Measurements from ENCODE around the gene IRAK4. TPM values are rescaled to one million over a fixed set of nuclear protein-coding genes. Genes with fewer than 3 reads are reported as not detected.
A peak's percentile ranks its signal among the peaks of the same experiment; 100 is the strongest.

The IRAK4 gene
- polyA plus RNA-seq (2013, experiment 1 of 2): 3.2 TPM
- polyA plus RNA-seq (2013, experiment 2 of 2): 3.0 TPM

DNA sequence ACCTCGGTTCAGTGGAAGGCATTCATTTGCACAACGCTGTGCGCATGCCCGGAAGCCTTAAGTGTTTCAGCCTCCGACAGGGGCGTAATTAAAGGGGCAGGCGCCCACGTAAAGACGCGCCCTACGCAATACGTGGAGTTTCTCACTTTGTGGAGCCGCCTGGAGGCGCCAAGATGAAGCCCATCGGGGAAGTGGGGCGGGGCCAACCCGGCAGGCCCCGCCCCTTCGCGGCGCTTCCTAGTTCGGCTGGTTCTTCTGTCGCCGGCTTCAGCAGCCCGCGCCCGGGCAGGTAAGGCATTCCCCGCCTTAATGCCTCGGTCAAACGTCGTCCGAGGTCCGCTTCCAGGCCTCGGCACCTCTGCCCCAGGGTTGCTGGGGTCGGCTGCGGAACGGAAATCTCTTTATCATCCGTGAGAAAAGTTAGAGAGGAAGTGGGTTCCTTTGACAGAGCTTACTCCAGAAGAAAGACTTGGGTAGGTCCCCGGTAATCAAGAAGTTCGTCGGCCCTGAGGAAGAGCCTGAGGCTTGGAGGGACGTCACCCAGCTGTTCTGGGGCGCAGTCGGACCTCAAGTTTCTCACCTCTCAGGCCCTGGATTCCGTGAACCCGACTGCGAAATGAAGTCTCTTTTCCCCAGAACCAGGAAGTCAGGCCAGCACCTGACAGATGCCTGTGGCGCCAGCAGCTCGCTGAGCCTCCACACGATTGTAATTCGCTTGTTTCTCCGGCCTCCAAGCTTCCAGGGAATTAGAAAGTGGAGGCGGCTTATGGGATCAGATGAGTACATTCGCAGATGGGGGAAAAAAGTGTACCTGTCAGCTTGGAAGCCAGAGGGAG lies at the start of gene IRAK4, which contains the start of gene PUS7L:
IRAK4 (plus strand) TSS at position 224 of the 836 bp plus-strand sequence. CDS start 9,161 bp downstream, outside the sequence.
PUS7L (minus strand) TSS at position 63 of the 836 bp plus-strand sequence. CDS start 3,545 bp downstream, outside the sequence.
- DNase-seq (ENCODE audit: low spot score): peak; percentile 90
- Histone ChIP-seq H3K27ac (replicated peaks; ENCODE audit: low read length) (no peak within 1 kb of the TSS), H3K9me3 (replicated peaks in 1 of 2; ENCODE audit: control insufficient read depth in 2 of 2, insufficient read depth in 1 of 2, low read depth in 1 of 2, low read length in 2 of 2) (no peaks in the 10 kb centered on the region), H2BK120ac (ENCODE audit: low read depth, low read length) (no peak within 1 kb of the TSS), H3K14ac (ENCODE audit: low read length) (peak within 1 kb of the TSS; percentile 75), H3K4me1 (ENCODE audit: control insufficient read depth in 2 of 2, insufficient read depth in 1 of 2, low read depth in 1 of 2, low read length in 2 of 2) (peaks cover 0 to 4% of the 10 kb centered on the region in 2 donors), H3K9ac (ENCODE audit: low read depth, low read length, poor library complexity) (peak within 1 kb of the TSS; percentile 87), H2BK15ac (ENCODE audit: low read length) (no peak within 1 kb of the TSS), H3K4me2 (ENCODE audit: insufficient read depth, low read length, poor library complexity, severe bottlenecking) (peak within 1 kb of the TSS; percentile 64), H3K4ac (ENCODE audit: low read length) (peak within 1 kb of the TSS; percentile 17), H4K91ac (ENCODE audit: low read depth, low read length, poor library complexity) (no peak within 1 kb of the TSS), H2BK5ac (ENCODE audit: low read length) (peak within 1 kb of the TSS; percentile 72), H3K4me3 (ENCODE audit: low read length in 2 of 2) (peak within 1 kb of the TSS in 1 of 2 donors; percentile 86), H3K23ac (ENCODE audit: low read depth, low read length, poor library complexity) (peak within 1 kb of the TSS; percentile 93), H2BK12ac (ENCODE audit: low read length) (no peak within 1 kb of the TSS), H2AK5ac (ENCODE audit: low read depth, low read length) (no peak within 1 kb of the TSS), H2AFZ (ENCODE audit: low read length) (no peak within 1 kb of the TSS), H3K79me1 (ENCODE audit: low read depth, low read length) (peaks cover 3% of the 10 kb centered on the region), H3K36me3 (replicated peaks in 1 of 2; ENCODE audit: control insufficient read depth in 2 of 2, insufficient read depth in 2 of 2, low read length in 2 of 2) (no peaks in the 10 kb centered on the region), H3K18ac (ENCODE audit: low read length) (peak within 1 kb of the TSS; percentile 83), H4K8ac (ENCODE audit: low read depth, low read length) (no peak within 1 kb of the TSS), H3K27me3 (ENCODE audit: control insufficient read depth in 3 of 3, insufficient read depth in 3 of 3, low read depth in 1 of 3, low read length in 3 of 3) (peaks cover 0 to 4% (median 0%) of the 10 kb centered on the region in 3 experiments)
- no CpG with 5 or more reads among the region's 54 CpGs for WGBS, 2 donors (ENCODE audit: extremely low coverage in 2 of 2, insufficient read length in 2 of 2, insufficient replicate concordance in 1 of 2)

- no CpG with 5 or more reads among the region's 2 CpGs for WGBS, 2 donors (ENCODE audit: extremely low coverage in 2 of 2, insufficient read length in 2 of 2, insufficient replicate concordance in 1 of 2)
- Histone ChIP-seq H3K4ac (ENCODE audit: low read length) (no peak overlapping the region), H2AK5ac (ENCODE audit: low read depth, low read length) (no peak overlapping the region), H3K27me3 (ENCODE audit: control insufficient read depth in 3 of 3, insufficient read depth in 3 of 3, low read depth in 1 of 3, low read length in 3 of 3) (no peaks in the 10 kb centered on the region), H3K18ac (ENCODE audit: low read length) (no peak overlapping the region), H3K4me2 (ENCODE audit: insufficient read depth, low read length, poor library complexity, severe bottlenecking) (no peak overlapping the region), H3K27ac (replicated peaks; ENCODE audit: low read length) (no peak overlapping the region), H3K23ac (ENCODE audit: low read depth, low read length, poor library complexity) (no peak overlapping the region), H3K4me3 (ENCODE audit: low read length in 2 of 2) (no peak overlapping the region), H3K79me1 (ENCODE audit: low read depth, low read length) (no peaks in the 10 kb centered on the region), H3K9ac (ENCODE audit: low read depth, low read length, poor library complexity) (no peak overlapping the region), H2BK120ac (ENCODE audit: low read depth, low read length) (no peak overlapping the region), H2BK5ac (ENCODE audit: low read length) (no peak overlapping the region), H4K91ac (ENCODE audit: low read depth, low read length, poor library complexity) (no peak overlapping the region), H4K8ac (ENCODE audit: low read depth, low read length) (no peak overlapping the region), H3K9me3 (replicated peaks in 1 of 2; ENCODE audit: control insufficient read depth in 2 of 2, insufficient read depth in 1 of 2, low read depth in 1 of 2, low read length in 2 of 2) (no peaks in the 10 kb centered on the region), H2AFZ (ENCODE audit: low read length) (no peak overlapping the region), H2BK12ac (ENCODE audit: low read length) (no peak overlapping the region), H2BK15ac (ENCODE audit: low read length) (no peak overlapping the region), H3K36me3 (replicated peaks in 1 of 2; ENCODE audit: control insufficient read depth in 2 of 2, insufficient read depth in 2 of 2, low read length in 2 of 2) (no peaks in the 10 kb centered on the region), H3K4me1 (ENCODE audit: control insufficient read depth in 2 of 2, insufficient read depth in 1 of 2, low read depth in 1 of 2, low read length in 2 of 2) (no peaks in the 10 kb centered on the region), H3K14ac (ENCODE audit: low read length) (no peak overlapping the region)
- no peak for DNase-seq (ENCODE audit: low spot score)
These were observed 47.4 kb upstream of the IRAK4 start for GRCh38 chr12:43711348-43711747.

DNA sequence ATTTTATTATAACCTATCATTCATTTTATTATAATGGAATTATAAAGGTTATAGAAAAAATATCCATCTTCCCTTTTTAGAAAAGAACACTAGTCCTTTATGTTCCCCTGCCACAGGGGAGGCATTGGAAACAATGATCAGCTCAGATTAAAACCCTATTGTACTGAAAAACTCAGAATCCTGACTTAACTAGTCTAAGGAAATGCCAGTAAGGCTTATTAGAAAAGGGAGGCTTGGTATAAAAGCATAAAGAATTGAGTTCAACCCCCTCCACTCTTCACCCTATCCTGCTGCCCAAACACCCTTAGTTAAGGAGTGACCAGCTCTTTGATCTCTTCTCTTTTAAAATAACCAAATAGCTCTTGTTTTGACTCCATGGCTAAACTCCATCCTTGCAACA lies 36.1 kb upstream of the IRAK4 start:
- no peak overlapping the region for H2AFZ ChIP-seq (ENCODE audit: low read length)
- H3K4me3 ChIP-seq (ENCODE audit: low read length in 2 of 2): no peak overlapping the region
- H2BK120ac ChIP-seq (ENCODE audit: low read depth, low read length): no peak overlapping the region
- no peak overlapping the region for H3K14ac ChIP-seq (ENCODE audit: low read length)
- H3K79me1 ChIP-seq (ENCODE audit: low read depth, low read length): no peaks in the 10 kb centered on the region
- no peak overlapping the region for H3K4ac ChIP-seq (ENCODE audit: low read length)
- no peak overlapping the region for H3K9ac ChIP-seq (ENCODE audit: low read depth, low read length, poor library complexity)
- H3K18ac ChIP-seq (ENCODE audit: low read length): no peak overlapping the region
- H2BK5ac ChIP-seq (ENCODE audit: low read length): no peak overlapping the region
- H3K23ac ChIP-seq (ENCODE audit: low read depth, low read length, poor library complexity): no peak overlapping the region
- H3K9me3 ChIP-seq (replicated peaks in 1 of 2; ENCODE audit: control insufficient read depth in 2 of 2, insufficient read depth in 1 of 2, low read depth in 1 of 2, low read length in 2 of 2): no peaks in the 10 kb centered on the region
- H4K8ac ChIP-seq (ENCODE audit: low read depth, low read length): no peak overlapping the region
- peaks cover 0 to 3% of the 10 kb centered on the region in 2 donors for H3K4me1 ChIP-seq (ENCODE audit: control insufficient read depth in 2 of 2, insufficient read depth in 1 of 2, low read depth in 1 of 2, low read length in 2 of 2)
- H2BK15ac ChIP-seq (ENCODE audit: low read length): no peak overlapping the region
- no peaks in the 10 kb centered on the region for H3K27me3 ChIP-seq (ENCODE audit: control insufficient read depth in 3 of 3, insufficient read depth in 3 of 3, low read depth in 1 of 3, low read length in 3 of 3)
- peak; percentile 12 for DNase-seq (ENCODE audit: low spot score)
- H2AK5ac ChIP-seq (ENCODE audit: low read depth, low read length): no peak overlapping the region
- H3K27ac ChIP-seq (replicated peaks; ENCODE audit: low read length): peak overlapping the region; percentile 28
- H4K91ac ChIP-seq (ENCODE audit: low read depth, low read length, poor library complexity): no peak overlapping the region
- H3K36me3 ChIP-seq (replicated peaks in 1 of 2; ENCODE audit: control insufficient read depth in 2 of 2, insufficient read depth in 2 of 2, low read length in 2 of 2): no peaks in the 10 kb centered on the region
- H3K4me2 ChIP-seq (ENCODE audit: insufficient read depth, low read length, poor library complexity, severe bottlenecking): no peak overlapping the region
- H2BK12ac ChIP-seq (ENCODE audit: low read length): no peak overlapping the region

DNA sequence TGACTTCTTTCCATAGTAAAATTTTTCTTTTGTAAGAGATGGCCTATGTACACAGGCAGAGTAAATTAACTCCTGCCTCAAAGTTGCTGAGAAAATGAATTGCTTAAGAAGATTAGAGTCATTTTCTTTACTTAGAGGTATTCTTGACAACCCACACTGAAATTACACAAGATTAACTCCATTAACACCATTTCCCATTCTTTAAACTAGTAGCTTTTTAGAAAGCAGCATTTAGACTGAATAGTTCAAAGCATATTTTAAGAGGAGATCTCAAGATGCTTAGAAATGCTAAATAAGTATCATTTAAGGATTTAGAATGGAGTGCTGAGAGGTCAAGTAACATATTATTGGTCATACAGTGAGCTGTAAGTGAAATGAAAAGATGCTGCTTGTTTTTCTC lies 35.6 kb upstream of the IRAK4 start:
- no peak overlapping the region for H2AFZ ChIP-seq (ENCODE audit: low read length)
- no peak overlapping the region for H2BK15ac ChIP-seq (ENCODE audit: low read length)
- no peaks in the 10 kb centered on the region for H3K36me3 ChIP-seq (replicated peaks in 1 of 2; ENCODE audit: control insufficient read depth in 2 of 2, insufficient read depth in 2 of 2, low read length in 2 of 2)
- H3K27me3 ChIP-seq (ENCODE audit: control insufficient read depth in 3 of 3, insufficient read depth in 3 of 3, low read depth in 1 of 3, low read length in 3 of 3): no peaks in the 10 kb centered on the region
- H2AK5ac ChIP-seq (ENCODE audit: low read depth, low read length): no peak overlapping the region
- H3K4me1 ChIP-seq (ENCODE audit: control insufficient read depth in 2 of 2, insufficient read depth in 1 of 2, low read depth in 1 of 2, low read length in 2 of 2): peaks cover 0 to 3% of the 10 kb centered on the region in 2 donors
- H2BK5ac ChIP-seq (ENCODE audit: low read length): no peak overlapping the region
- H3K23ac ChIP-seq (ENCODE audit: low read depth, low read length, poor library complexity): no peak overlapping the region
- no peaks in the 10 kb centered on the region for H3K79me1 ChIP-seq (ENCODE audit: low read depth, low read length)
- no peak overlapping the region for H4K91ac ChIP-seq (ENCODE audit: low read depth, low read length, poor library complexity)
- H3K18ac ChIP-seq (ENCODE audit: low read length): no peak overlapping the region
- H3K9ac ChIP-seq (ENCODE audit: low read depth, low read length, poor library complexity): no peak overlapping the region
- H3K9me3 ChIP-seq (replicated peaks in 1 of 2; ENCODE audit: control insufficient read depth in 2 of 2, insufficient read depth in 1 of 2, low read depth in 1 of 2, low read length in 2 of 2): no peaks in the 10 kb centered on the region
- no peak overlapping the region for H2BK120ac ChIP-seq (ENCODE audit: low read depth, low read length)
- H3K27ac ChIP-seq (replicated peaks; ENCODE audit: low read length): no peak overlapping the region
- H3K14ac ChIP-seq (ENCODE audit: low read length): no peak overlapping the region
- no peak overlapping the region for H3K4me2 ChIP-seq (ENCODE audit: insufficient read depth, low read length, poor library complexity, severe bottlenecking)
- H4K8ac ChIP-seq (ENCODE audit: low read depth, low read length): no peak overlapping the region
- no peak overlapping the region for H2BK12ac ChIP-seq (ENCODE audit: low read length)
- no peak overlapping the region for H3K4me3 ChIP-seq (ENCODE audit: low read length in 2 of 2)
- DNase-seq (ENCODE audit: low spot score): peak; percentile 4
- H3K4ac ChIP-seq (ENCODE audit: low read length): no peak overlapping the region
